ENCODE results near the gene DERL2.

The DERL2 gene

DNA sequence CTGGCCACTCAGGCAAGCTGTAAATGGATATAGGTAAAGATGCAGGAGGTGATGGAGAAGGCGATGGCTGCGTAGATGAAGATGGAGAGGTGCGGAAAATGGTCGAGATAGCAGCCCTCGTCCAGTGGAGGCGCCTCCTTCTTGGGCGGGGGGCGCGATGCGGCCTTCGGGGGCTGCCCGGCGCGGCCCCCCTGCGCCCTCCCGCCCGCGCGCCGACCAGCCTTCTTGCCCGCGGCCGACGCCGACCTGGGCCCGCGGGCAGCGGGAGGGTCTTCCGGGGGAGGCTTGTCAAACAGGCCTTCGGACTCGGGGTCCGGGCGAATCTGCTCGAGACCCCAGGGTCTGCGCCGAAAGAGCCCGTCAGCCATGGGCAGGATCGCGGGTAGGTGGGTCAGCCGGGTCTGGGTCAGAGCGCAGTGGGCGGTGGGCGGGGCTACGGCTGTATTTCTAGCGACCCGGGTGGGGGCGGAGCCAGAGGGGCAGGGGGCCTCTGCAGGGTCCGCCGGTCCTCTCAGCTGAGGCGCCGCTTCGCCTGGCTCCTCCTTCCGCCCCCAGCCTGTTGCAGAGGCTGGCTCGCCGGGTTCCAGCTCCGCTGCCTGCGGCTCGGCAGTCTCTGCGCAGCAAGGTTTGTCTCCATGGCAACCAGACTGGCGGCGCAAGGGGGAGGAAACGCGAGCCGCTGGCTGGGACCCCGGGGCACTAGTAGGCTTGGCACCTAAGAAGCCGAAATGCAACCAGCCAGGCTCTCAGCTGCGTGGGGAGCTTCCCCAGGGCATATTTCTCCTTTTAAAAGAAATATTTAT lies 14.8 kb upstream of the DERL2 start:
- peak; percentile 15 for DNase-seq

DNA sequence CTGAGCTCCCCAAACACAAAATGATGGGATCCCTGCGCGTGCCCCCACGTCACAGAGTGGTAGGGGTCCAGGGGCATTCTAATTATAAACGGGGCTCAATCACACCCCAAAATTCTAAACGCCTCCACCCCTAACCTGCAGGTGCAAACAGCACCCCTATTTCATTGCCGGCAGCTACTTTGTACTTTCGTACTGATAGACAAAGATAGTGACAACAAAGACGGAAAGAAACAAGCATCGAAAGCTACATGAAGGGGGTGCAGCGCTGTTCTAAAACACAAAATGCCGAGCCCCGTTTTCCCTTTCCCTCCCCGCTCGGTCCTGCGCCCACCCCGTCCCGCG lies 14.2 kb upstream of the DERL2 start:
- DNase-seq, result no peak

DNA sequence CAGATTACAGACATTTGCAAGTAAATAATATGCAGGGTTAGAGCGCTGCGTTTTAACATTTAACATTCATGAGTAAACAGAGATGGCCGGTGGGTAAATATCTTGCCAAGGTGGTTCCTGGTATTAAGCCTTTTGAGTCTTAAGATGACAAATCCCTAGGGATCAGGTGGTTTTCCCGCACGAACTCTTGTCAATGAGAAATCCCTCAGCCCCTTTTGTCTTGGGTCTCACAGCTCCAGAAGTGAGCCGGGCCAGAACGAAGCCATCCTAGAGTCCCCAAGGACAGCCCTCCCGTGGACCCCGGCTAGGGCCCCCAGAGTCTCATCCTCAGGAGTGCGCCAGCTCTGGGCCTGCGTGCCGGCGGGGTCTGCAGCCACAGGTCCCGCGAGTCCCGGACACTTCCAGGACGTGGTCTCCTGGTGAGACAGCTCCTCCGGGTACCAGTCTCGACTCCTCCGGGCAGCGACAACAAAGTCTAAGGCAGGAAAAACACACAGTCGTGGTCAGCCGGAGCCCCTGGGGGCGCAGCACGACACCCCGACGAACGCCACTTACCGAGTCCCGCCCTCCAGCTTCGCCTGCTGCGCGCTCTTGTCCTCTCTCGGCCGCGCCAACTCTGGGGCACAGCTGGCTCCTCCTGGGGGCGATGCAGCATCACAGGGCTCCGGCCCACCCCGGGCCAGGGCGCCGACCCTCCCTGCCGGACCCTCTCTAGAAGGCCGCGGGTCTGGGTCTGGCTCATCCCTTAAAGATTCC lies 13.7 kb upstream of the DERL2 start:
- no peak for DNase-seq

DNA sequence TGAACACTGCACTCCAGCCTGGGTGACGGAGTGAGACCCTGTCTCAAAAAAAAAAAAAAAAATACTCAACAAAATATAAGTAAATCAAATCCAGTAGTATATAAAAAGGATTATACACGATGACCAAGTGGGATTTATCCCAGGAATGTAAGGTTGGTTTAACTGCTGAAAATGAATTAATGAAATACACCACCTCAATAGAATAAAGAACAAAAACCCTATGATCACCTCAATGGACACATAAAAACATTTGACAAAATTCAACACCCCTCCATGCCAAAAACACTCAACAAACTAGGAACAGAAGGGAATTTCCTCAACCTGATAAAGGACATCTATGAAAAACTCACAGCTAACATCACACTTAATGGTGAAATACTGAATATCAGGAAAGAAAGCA lies 7.0 kb upstream of the DERL2 start:
- no peak for DNase-seq

DNA sequence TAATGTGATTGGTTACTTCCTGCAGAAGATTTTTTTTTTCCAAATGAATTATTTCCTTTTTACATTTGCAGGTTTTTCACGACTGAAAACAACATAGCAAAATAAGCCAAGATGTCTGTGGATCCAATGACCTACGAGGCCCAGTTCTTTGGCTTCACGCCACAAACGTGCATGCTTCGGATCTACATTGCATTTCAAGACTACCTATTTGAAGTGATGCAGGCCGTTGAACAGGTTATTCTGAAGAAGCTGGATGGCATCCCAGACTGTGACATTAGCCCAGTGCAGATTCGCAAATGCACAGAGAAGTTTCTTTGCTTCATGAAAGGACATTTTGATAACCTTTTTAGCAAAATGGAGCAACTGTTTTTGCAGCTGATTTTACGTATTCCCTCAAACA lies 2.8 kb upstream of the DERL2 start:
- DNase-seq, result no peak

DNA sequence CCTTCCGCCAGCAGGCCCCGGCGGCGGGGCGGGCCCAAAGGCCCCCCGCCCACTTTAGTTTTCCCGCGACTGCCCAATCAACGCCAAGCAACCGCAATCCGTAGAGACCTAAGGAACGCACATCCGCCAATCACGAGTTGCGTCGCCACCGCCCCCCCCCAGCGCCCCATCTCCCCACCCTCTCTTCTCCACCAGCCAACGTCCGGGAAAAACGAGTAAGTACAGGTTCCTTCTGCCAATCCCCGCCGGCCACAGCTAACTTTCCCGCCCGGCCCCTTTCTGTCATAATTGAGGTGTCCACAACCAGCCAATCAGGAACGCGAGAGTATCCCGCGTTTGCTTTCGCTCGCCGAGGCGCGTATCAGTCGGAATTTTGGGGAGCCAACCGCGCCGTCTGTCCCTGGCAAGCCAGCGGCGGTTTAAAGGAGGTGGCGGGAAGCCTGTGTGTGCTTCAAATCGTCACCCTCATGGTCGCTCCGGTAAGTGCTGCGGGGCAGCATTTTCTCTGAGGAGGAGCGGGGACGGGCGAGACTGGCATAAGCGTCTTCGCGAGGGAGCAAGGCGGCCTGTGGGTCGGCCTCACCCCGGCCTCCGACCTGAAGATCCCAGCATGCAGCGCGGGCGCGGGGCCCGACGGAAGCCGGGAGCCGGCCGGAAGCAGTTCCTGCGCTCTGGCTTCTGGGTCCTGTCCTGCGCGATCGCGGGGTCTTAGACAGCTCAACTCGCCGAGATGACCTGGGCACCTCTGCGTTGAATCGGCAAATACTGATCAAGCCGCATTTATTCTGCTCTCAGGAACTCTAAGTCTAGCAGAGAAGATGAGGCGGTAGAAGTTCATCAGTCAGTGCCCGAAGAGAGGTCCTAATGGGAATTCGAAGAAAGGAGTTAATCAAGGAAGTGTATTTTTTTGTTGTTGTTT lies 487 bp upstream of the DERL2 start, which contains the start of gene MIS12:
MIS12 (plus strand) TSS at position 361 of the 919 bp plus-strand sequence. CDS start 2,297 bp downstream, outside the sequence.
- peak; percentile 90 for DNase-seq

DNA sequence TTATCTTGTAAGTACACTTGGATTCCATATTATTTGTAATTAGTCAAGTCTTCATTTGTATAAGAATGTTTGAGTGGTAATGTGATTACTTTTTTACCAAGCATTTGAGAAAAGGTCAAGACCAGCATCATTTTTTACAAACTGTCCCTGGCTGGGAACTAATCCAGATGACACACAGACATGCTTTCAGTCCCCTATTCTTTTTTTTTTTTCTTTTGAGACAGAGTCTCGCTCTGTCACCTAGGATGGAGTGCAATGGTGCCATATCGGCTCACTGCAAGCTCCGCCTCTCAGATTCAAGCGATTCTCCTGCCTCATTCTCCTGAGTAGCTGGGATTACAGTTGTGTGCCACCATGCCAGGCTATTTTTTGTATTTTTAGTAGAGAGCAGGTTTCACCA lies 4.5 kb downstream of the DERL2 start:
- no peak for DNase-seq

DNA sequence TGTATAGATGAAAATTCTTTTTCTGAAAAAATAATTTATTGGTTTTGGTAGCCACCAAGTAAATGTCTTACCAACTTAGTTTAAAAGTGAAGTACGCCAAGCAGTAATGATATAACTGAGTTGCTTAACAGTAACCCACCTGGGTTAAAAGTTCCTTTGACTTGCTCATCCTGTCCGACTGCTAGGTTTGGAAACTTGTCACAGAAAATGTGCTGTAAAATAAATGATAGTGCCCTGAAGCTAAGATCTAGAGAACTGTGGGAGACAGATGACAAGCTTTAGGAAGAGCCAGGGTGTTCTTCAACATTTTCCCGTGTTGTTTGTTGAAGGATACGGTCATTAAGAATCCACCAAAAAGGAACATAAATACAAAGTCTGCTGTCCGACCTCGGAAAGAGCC lies 5.0 kb downstream of the DERL2 start:
- no peak for DNase-seq

DNA sequence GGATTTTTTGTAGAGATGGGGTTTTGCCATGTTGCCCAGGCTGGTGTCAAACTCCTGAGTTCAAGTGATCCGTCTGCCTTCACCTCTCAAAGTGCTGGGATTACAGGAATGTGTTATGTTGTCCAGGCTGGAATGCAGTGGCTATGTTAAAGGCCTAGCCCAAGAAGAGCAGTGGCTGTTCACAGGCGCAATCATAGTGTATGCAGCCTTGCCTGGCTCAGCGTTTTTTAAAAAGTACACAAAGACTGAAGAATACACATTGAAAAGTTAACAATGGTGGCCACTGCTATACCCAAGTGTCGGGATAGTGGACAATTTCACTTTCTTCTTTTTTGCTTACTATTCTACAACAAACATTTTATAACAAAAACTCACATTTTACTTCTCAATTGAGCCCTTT lies 7.0 kb downstream of the DERL2 start:
- no peak for DNase-seq

DNA sequence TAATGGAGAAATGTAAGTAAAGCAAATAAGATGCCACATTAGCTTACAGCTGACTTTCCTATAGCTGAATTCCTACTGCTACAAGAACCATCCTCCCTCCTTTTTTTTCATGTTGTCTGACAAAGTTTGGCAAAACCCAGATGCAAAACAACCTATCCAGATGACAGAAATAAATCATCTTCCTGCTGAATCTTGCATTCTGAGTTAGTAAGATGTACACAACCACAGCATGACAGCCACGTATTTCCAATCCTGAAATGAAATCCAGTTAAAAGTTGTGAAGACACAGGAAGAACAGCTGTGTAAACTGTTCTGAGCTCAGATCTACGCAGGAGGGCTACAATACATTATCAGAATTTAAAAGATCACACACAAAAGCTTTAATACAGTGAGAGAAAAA lies 12.1 kb downstream of the DERL2 start:
- DNase-seq, result no peak

DNA sequence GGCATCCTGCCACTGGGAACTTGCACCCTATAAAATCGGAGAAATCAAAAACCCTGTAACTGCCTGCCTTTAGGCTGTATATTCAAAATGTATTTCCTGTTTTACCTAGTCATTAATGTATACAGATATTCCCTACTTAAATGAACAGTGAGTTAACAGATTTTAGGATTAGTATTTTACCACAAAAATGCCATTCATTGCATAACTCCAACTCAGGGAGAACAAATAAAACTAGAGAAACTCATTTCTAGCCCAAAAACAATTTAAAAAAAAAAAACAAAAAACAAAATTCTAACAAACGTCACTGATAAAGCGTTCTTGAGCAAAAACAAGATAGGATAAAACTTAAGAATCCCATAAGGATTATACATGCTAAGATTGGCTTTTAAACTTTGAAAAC lies 13.5 kb downstream of the DERL2 start:
- no peak for DNase-seq

DNA sequence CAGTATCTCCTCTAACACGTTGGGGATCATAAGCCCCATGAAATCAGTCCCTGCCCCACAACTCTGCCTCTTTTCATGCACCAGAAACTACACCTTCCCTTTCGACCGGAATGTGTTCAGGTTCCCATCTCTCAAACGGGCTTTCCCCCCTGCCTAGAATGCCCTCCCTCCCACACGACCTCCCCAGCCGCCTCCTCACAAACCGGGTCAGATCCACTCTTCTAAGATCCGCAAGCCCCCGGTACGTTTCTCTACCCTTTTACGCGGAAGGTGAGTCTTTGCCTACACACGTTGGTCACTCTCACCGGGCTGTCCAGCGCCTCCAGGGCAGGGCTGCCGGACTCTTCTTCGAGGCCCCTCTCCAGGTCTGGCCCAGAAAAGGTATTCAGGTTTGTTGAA lies 17.9 kb downstream of the DERL2 start:
- no peak for DNase-seq

DNA sequence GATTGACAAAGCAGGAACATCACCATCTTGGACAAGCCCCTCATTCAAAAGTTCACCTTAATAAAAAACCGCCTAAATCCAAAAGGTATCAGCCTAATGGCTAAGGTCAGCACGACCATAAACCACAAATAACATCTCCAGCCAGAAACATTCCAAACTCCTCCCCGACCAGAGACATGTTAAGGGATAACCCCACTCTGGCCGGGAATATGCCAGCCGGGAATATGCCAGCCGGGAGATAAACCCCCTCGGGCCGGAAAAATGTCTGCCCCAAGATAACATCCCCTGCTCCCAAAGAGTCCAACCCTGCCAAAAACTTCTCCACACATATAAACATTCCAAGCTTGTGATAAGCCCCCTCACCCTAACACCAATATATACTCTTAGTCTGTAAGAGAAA lies 18.6 kb downstream of the DERL2 start:
- no peak for DNase-seq

DNA sequence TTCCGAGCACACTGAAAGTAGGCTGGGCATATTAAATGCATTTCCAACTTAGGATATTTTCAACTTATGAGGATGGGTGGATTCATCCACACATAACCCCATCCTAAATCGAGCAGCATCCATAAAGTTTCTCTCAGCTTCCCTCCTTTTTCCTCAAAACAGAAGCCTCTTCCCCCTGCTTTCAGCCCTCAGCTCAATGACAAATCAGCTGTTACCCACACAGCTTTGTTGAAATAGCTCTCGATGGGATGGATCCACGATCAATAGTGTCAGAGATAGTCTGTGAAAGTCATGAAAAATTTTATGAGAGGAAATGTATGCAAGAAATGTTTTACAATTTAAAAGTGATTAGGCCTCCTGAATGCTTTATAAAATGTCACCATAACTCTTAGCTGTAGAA lies 19.7 kb downstream of the DERL2 start:
- no peak for DNase-seq

DNA sequence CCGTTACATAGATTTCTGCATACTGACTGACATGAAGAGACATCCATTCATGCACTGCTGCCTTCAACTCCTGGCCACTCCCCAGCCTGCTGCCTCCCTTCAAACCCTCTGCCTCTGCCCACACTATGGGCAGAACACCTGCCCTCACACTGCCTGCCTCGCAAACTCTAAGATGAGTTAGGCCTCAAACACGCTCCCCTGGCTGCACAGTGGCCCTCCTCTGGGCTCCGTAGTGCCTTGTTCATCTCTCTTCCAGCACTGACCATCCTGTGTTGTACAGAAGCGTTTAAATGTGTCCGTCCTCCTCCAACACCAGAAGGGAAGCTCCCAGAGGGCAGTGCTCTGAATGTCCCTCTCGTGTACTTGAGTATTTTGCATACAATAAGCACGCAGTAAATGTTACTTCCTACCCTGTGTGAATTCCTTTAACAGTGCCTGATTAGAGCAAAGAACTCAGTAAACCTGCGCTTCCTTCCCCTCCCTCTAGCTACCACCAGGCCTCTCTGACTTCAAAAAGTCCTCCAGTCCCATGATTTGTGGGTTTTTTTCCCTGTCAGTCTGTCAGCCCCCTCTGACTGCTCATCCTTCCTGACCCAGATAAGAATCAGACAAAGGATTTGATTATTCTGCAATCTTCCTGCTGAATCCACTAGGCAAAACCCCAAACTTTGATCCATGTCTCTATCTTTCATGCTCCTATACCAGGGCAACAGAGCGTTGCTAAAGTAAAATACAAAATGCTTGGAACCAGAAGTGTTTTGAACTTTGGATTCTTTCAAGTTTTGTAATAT lies 21.1 kb downstream of the DERL2 start:
- no peak for DNase-seq

DNA sequence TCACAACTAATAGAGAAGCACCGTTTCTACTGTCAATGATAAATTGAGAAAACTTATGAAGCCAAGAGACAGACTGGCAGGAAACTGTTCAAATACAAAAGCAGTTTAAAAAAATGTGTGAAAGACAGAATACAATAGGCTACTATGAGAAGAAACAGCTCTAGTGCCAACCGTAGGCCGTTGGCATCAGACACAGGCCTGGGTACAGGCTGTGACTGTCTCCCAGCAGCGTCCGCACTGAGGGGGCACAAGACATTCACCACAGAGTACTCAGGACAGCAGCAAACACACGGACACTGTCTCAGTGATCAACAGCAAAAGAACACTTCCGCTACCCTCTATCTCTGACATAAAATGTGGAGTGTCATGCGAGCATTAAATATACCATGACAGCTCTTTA lies 39.2 kb downstream of the DERL2 start:
- DNase-seq, result no peak

DNA sequence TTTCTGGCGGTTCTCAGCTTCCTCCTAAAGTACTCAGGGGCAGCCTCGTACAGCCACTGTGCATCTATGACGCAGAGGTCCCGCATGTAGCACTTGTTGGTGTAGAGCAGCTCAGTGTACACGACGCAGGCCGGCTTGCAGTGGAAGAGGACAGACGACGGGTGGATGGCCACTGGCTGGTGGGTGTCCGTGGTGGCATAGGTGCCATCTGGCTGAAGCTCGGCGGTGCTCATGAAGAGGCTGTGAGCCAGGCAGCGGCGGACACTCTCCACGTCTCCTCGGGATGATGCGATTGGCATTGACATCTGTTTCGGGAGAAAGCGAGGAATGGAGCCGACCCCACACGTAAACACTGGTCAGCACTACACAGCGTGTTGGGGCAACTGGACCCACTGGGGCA lies 41.8 kb downstream of the DERL2 start:
- no peak for DNase-seq

DNA sequence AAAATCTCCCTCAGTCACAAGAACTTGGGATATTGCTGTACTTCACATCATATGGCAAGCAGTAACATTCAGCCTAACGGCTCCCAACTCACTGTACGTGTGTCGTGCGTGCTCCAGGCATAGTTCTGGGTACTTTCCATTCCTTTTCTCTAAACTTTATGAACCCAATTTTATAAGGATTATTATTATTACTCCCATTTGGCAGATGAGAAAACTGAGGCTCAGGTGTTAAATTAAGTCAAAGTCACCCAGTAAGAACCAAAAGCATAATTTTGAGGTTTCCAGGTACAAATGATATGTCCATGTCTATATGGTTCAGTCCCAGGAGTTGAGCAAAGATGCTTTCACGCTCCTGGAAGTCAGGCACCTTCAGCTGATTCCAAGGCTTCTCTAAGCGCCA lies 42.2 kb downstream of the DERL2 start:
- no peak for DNase-seq

DNA sequence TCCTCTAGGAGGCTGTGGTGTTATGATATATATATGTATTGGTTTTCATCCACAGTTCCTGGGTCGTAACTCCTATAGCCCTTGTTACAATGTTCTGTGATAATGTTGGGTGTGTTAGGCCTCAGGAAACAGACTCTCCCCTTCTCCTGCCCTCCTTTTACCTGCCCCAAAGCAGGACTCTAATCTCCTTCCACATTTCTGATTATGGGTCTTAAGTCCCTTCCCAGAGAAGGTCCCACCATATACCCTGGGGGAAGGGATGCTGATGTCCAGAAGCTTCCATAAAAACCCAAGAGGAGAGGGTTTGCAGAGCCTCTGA lies 46.6 kb downstream of the DERL2 start:
- DNase-seq, result no peak

DNA sequence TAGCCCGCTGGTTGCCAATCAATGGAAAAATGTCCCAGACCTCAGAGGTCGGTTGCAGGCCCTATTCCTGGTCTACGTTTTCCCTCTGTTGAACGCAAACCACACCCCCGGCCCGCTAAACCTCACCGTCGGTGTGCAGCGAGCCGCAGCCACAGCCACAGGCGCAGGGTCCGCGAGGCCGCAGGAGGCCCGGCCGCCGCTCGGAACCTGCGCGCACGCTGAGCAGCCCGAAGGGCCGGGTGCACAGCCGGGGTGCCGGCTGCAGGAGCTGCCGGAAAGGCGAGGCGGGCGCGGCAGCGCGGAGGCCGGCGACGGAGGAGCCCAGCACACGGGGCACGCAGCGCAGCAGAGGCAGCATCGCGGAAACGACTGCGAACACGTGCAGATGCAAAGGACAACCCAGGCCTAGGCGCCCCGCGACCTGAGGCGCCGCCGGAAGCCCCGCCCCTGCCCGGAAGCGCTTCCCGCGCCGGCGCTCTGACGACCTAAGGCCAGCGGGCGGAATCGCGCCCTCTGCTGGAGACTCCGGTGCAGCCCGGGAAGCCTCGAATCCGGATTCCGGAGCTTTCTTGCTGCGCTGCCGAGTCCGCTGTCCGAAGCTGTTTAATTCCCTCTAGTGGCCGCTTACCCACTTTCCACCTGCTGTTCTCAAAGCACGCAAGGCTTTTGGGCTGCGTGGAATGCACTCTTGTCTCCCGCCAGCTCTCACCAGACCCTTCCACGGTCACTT lies 47.1 kb downstream of the DERL2 start, which contains the start of gene C1QBP:
C1QBP (minus strand) TSS at position 440 of the 730 bp plus-strand sequence; CDS start at position 358, 82 bp downstream.
- peak; percentile 56 for DNase-seq

DNA sequence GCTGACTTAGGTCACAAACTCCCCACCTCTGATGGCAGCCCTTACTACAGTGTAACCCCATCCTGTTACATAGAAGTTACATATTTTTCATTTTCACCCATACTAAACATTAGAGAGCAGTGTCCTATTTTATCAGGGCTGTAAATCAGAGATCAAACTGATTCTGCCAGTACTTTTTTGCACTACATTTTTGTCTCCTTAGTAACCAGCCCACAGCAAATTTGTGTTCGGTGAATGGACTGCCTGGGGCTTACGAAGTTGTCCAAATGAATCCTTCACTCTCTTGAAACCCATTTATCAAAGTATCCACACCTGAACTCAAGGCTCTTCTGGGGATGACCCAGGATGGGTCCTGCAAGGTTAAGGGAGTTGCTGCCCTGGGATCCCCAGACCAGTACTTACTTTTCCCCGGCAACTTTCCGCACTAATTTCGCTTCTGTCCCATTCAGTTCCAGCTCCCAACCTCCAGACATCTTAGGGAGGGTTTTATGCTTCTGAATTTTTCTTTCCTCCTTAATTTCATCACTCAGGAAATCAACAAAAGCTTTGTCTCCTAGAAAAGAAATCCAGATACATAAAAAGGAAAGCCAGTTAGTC lies 48.2 kb downstream of the DERL2 start:
- DNase-seq, result no peak
